ENCODE results near the gene AIG1. TPM values are rescaled to one million over a fixed set of nuclear protein-coding genes. Genes with fewer than 3 reads are reported as not detected.

AIG1 gene
- total RNA-seq, 1 donor from 2014 or later: 37.1 TPM

- Histone ChIP-seq H3K79me2 (ENCODE audit: low read depth) (no peaks in the 10 kb centered on the region), H3K4me2 (no peak overlapping the region), H3K9me3 (ENCODE audit: low read depth) (no peaks in the 10 kb centered on the region), H3K36me3 (no peaks in the 10 kb centered on the region), H3K4me1 (no peaks in the 10 kb centered on the region), H4K20me1 (ENCODE audit: low read depth) (no peaks in the 10 kb centered on the region), H3K27ac (no peak overlapping the region), H2AFZ (replicated peaks) (no peak overlapping the region), H3K9ac (no peak overlapping the region), H3F3A (ENCODE audit: low read depth) (peaks cover 6% of the 10 kb centered on the region), H3K27me3 (no peaks in the 10 kb centered on the region), H3K4me3 (no peak overlapping the region)
- Mint-ChIP-seq H3K4me3 (no peak overlapping the region), H3K27ac (no peak overlapping the region), H3K27me3 (ENCODE audit: insufficient read depth, low read depth) (no peaks in the 10 kb centered on the region), H3K4me1 (peaks cover 13% of the 10 kb centered on the region), H3K9me3 (no peaks in the 10 kb centered on the region), H3K36me3 (no peaks in the 10 kb centered on the region)
- no peak for DNase-seq (ENCODE audit: low spot score)
- no peak for TF ChIP-seq EZH2 (IDR thresholded peaks at IDR 0.05)
- TF ChIP-seq EZH2phosphoT487 (IDR thresholded peaks at IDR 0.05): no peak
- no peak for TF ChIP-seq CTCF (IDR thresholded peaks at IDR 0.05)
Measured at GRCh38 chr6:143055213-143055612, 5.5 kb upstream of the AIG1 start.

- H3K9me3 Mint-ChIP-seq: no peaks in the 10 kb centered on the region
- H3K4me3 Mint-ChIP-seq: no peak overlapping the region
- Histone ChIP-seq H3K27ac (no peak overlapping the region), H3K27me3 (no peaks in the 10 kb centered on the region), H3K9me3 (ENCODE audit: low read depth) (no peaks in the 10 kb centered on the region), H3K9ac (no peak overlapping the region), H3K36me3 (no peaks in the 10 kb centered on the region), H3K4me2 (no peak overlapping the region), H3K4me3 (no peak overlapping the region), H2AFZ (replicated peaks) (no peak overlapping the region), H3F3A (ENCODE audit: low read depth) (peaks cover 6% of the 10 kb centered on the region), H3K4me1 (no peaks in the 10 kb centered on the region), H3K79me2 (ENCODE audit: low read depth) (no peaks in the 10 kb centered on the region), H4K20me1 (ENCODE audit: low read depth) (no peaks in the 10 kb centered on the region)
- peaks cover under 1% of the 10 kb centered on the region for H3K27me3 Mint-ChIP-seq (ENCODE audit: insufficient read depth, low read depth)
- no peaks in the 10 kb centered on the region for H3K36me3 Mint-ChIP-seq
- no peak for TF ChIP-seq EZH2 (IDR thresholded peaks at IDR 0.05)
- TF ChIP-seq EZH2phosphoT487 (IDR thresholded peaks at IDR 0.05): no peak
- no peak for TF ChIP-seq CTCF (IDR thresholded peaks at IDR 0.05)
- DNase-seq (ENCODE audit: low spot score): no peak
- H3K4me1 Mint-ChIP-seq: peaks cover 14% of the 10 kb centered on the region
- no peak overlapping the region for H3K27ac Mint-ChIP-seq
Measured at GRCh38 chr6:143055891-143056290, 4.8 kb upstream of the AIG1 start.

GRCh38 chr6:143058987-143059386 is 1.7 kb upstream of the AIG1 start:
- Histone ChIP-seq H3F3A (ENCODE audit: low read depth) (peaks cover 6% of the 10 kb centered on the region), H3K4me1 (peaks cover 4% of the 10 kb centered on the region), H3K9ac (no peak overlapping the region), H3K9me3 (ENCODE audit: low read depth) (no peaks in the 10 kb centered on the region), H3K36me3 (no peaks in the 10 kb centered on the region), H3K79me2 (ENCODE audit: low read depth) (no peaks in the 10 kb centered on the region), H3K27ac (no peak overlapping the region), H3K4me2 (no peak overlapping the region), H3K27me3 (no peaks in the 10 kb centered on the region), H3K4me3 (no peak overlapping the region), H2AFZ (replicated peaks) (no peak overlapping the region), H4K20me1 (ENCODE audit: low read depth) (no peaks in the 10 kb centered on the region)
- Mint-ChIP-seq H3K4me1 (peaks cover 25% of the 10 kb centered on the region), H3K4me3 (peak overlapping the region; percentile 74), H3K27ac (no peak overlapping the region), H3K27me3 (ENCODE audit: insufficient read depth, low read depth) (peaks cover 4% of the 10 kb centered on the region), H3K36me3 (no peaks in the 10 kb centered on the region), H3K9me3 (no peaks in the 10 kb centered on the region)
- TF ChIP-seq EZH2 (IDR thresholded peaks at IDR 0.05): no peak
- TF ChIP-seq CTCF (IDR thresholded peaks at IDR 0.05): no peak
- no peak for TF ChIP-seq EZH2phosphoT487 (IDR thresholded peaks at IDR 0.05)
- peak; percentile 13 for DNase-seq (ENCODE audit: low spot score)
